ENCODE measurements around the gene USP53. TPM values are rescaled to one million over a fixed set of nuclear protein-coding genes. Genes with fewer than 3 reads are reported as not detected.

USP53 gene
- total and polyA plus RNA-seq, 2 of the 13 experiments (the other 11 are each of a cell fraction or from before 2014, with no cell fraction given) = 5.3 to 8.1 TPM

GRCh38 chr4:119300101-119300978 is 87.8 kb downstream of the USP53 start (continued):
- TF ChIP-seq ATM (IDR thresholded peaks at IDR 0.05; ENCODE audit: borderline replicate concordance) = no peak
- TF ChIP-seq PCBP1 (IDR thresholded peaks at IDR 0.05; ENCODE audit: borderline replicate concordance, low read depth, low read length) = 0 out of 2 replicates have a peak, but pooled peaks have one; percentile 34
- TF ChIP-seq ZNF766 (CRISPR knock-in tag; IDR thresholded peaks at IDR 0.05; ENCODE audit: borderline replicate concordance) = no peak
- TF ChIP-seq ZNF883 (CRISPR knock-in tag; IDR thresholded peaks at IDR 0.05; ENCODE audit: not compliant biosample characterization) = no peak
- no peak for TF ChIP-seq HDAC6 (IDR thresholded peaks at IDR 0.05; ENCODE audit: low read depth, low read length)
- peak; percentile 49; the same call in 1 of the 2 replicates for TF ChIP-seq ZNF12 (CRISPR knock-in tag; IDR thresholded peaks at IDR 0.05)
- TF ChIP-seq ZNF564 (CRISPR knock-in tag; IDR thresholded peaks at IDR 0.05) = peak; percentile 85
- no peak for TF ChIP-seq CREB1 (IDR thresholded peaks at IDR 0.05)
- no peak; the same call in 1 of the 2 replicates for TF ChIP-seq CREB1 (CRISPR knock-in tag; IDR thresholded peaks at IDR 0.05)
- peak; percentile 91 for TF ChIP-seq ZGPAT (CRISPR knock-in tag; IDR thresholded peaks at IDR 0.05)
- TF ChIP-seq SYNCRIP (IDR thresholded peaks at IDR 0.05; ENCODE audit: insufficient read depth, low read depth, low read length) = no peak
- TF ChIP-seq IRF2 (CRISPR knock-in tag; IDR thresholded peaks at IDR 0.05) = peak; percentile 94
- TF ChIP-seq ZNF143 (CRISPR knock-in tag; IDR thresholded peaks at IDR 0.05) = no peak
- TF ChIP-seq ZMYM2 (CRISPR knock-in tag; IDR thresholded peaks at IDR 0.05) = peak; percentile 84; the same call in 1 of the 2 replicates
- peak; percentile 88 for TF ChIP-seq ERF (CRISPR knock-in tag; IDR thresholded peaks at IDR 0.05)
- TF ChIP-seq NR2F1 (CRISPR knock-in tag; IDR thresholded peaks at IDR 0.05) = peak in 1 of 2 experiments; percentile 7; a peak in 2 of 4 replicates
- TF ChIP-seq, protein P1, sequence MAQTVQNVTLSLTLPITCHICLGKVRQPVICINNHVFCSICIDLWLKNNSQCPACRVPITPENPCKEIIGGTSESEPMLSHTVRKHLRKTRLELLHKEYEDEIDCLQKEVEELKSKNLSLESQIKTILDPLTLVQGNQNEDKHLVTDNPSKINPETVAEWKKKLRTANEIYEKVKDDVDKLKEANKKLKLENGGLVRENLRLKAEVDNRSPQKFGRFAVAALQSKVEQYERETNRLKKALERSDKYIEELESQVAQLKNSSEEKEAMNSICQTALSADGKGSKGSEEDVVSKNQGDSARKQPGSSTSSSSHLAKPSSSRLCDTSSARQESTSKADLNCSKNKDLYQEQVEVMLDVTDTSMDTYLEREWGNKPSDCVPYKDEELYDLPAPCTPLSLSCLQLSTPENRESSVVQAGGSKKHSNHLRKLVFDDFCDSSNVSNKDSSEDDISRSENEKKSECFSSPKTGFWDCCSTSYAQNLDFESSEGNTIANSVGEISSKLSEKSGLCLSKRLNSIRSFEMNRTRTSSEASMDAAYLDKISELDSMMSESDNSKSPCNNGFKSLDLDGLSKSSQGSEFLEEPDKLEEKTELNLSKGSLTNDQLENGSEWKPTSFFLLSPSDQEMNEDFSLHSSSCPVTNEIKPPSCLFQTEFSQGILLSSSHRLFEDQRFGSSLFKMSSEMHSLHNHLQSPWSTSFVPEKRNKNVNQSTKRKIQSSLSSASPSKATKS (CRISPR knock-in tag; IDR thresholded peaks at IDR 0.05) = peak; percentile 87; the same call in 1 of the 2 replicates
- no peak for TF ChIP-seq ZSCAN12 (CRISPR knock-in tag; IDR thresholded peaks at IDR 0.05)
- no peak for TF ChIP-seq HHEX (CRISPR knock-in tag; IDR thresholded peaks at IDR 0.05)
- no peak for TF ChIP-seq ZNF235 (CRISPR knock-in tag; IDR thresholded peaks at IDR 0.05; ENCODE audit: borderline replicate concordance)
- TF ChIP-seq DPF2 (CRISPR knock-in tag; IDR thresholded peaks at IDR 0.05; ENCODE audit: borderline replicate concordance, low read depth) = no peak
- TF ChIP-seq RFXANK (CRISPR knock-in tag; IDR thresholded peaks at IDR 0.05) = peak; percentile 87; the same call in 1 of the 2 replicates
- TF ChIP-seq TBX3 (IDR thresholded peaks at IDR 0.05; ENCODE audit: borderline replicate concordance) = peak; percentile 75; the same call in 1 of the 2 replicates
- peak; percentile 21; the same call in 1 of the 2 replicates for TF ChIP-seq PRMT3 (CRISPR knock-in tag; IDR thresholded peaks at IDR 0.05; ENCODE audit: borderline replicate concordance, low read depth)
- TF ChIP-seq NFRKB (IDR thresholded peaks at IDR 0.05) = no peak
- TF ChIP-seq ZFP62 (CRISPR knock-in tag; IDR thresholded peaks at IDR 0.05) = no peak
- no peak for TF ChIP-seq SNRNP70 (IDR thresholded peaks at IDR 0.05; ENCODE audit: low read depth, low read length)
- TF ChIP-seq ZNF256 (CRISPR knock-in tag; conservative IDR thresholded peaks at IDR 0.05) = no peak
- TF ChIP-seq ZNF234 (CRISPR knock-in tag; conservative IDR thresholded peaks at IDR 0.05) = no peak
